ENCODE data around the gene KHDC4.

KHDC4 gene

GRCh38 chr1:155969377-155969791 lies 35.2 kb upstream of the KHDC4 start:
- DNase-seq (ENCODE audit: low read depth) = no peak

GRCh38 chr1:155968670-155969069 lies 34.5 kb upstream of the KHDC4 start:
- no peak for DNase-seq (ENCODE audit: low read depth)

DNA sequence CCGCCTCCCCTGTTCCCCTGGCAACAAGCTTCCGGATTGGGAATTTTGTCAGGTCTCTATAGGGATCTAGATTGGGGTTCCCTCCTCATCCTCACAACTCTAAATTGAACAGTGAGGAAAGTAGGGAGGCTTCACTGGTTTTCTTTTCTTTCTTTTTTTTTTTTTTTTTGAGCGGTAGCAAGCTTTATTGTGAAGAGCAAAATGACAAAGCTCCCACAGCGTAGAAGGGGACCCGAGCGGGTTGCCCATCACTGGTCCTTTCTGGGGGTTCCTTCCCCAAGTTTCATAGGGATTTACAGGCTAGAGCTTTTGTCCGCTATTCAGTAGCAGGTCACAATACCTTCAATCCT lies 33.8 kb upstream of the KHDC4 start:
- no peak for DNase-seq (ENCODE audit: low read depth)

DNA sequence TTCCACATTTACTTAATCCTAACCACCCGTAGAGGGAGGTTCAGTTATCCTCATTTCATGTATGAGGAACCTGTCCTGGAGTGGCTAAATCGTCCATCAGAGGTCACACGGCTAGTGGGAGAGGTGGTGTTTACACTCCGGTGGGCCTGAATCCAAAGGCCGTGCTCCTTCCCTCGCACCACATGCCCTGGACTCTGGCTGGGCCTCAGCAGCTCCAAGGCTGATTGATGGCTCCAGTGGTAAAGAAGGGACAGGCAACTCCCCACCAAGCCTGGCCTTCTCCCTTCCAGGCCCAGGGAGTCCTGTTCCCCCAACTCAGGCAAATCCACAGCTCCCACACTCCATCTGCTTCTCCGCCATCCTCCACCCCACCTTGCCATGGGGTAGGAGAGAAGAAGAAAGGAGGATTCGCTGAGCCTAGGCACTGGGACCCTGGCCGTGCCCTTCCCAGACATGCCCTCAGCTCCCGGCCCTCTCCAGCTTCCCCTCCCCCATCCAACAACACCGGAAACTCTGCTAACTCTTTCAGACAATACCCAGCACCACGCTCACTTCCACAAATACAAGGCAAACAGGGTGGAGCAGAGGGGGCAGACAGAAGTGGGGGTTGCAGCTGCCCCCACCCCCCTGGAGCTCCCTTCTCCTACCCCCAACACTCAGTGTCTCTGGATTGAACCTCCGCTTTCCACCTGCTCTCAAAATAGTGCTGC lies 33.3 kb upstream of the KHDC4 start:
- no peak for DNase-seq (ENCODE audit: low read depth)

- DNase-seq (ENCODE audit: low read depth) = no peak
Observed at GRCh38 chr1:155966750-155967149, 32.5 kb upstream of the KHDC4 start.

- DNase-seq (ENCODE audit: low read depth) = no peak
Observed at GRCh38 chr1:155966135-155966534, 31.9 kb upstream of the KHDC4 start.

DNA sequence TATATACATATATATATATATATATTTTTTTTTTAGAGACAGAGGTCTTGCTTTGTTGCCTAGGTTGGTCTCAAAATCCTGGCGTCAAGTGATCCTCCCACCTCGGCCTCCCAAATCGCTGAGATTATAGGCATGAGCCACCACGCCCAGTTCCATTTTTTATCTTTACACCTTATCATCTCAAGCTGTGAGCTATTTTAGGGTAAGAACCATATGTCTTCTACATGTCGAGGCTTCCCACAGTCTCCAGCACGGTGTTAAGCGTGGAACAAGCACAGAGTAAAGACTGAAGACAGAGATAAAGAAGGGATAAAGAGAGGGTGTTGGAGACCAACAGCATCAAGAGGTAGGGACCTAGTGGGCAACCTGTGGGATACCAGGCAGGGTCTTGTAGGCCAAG lies 30.0 kb upstream of the KHDC4 start:
- no peak for DNase-seq (ENCODE audit: low read depth)

- no peak for DNase-seq (ENCODE audit: low read depth)
Observed at GRCh38 chr1:155962599-155963211, 28.5 kb upstream of the KHDC4 start.

- no peak for DNase-seq (ENCODE audit: low read depth)
Observed at GRCh38 chr1:155961937-155962336, 27.7 kb upstream of the KHDC4 start.

DNA sequence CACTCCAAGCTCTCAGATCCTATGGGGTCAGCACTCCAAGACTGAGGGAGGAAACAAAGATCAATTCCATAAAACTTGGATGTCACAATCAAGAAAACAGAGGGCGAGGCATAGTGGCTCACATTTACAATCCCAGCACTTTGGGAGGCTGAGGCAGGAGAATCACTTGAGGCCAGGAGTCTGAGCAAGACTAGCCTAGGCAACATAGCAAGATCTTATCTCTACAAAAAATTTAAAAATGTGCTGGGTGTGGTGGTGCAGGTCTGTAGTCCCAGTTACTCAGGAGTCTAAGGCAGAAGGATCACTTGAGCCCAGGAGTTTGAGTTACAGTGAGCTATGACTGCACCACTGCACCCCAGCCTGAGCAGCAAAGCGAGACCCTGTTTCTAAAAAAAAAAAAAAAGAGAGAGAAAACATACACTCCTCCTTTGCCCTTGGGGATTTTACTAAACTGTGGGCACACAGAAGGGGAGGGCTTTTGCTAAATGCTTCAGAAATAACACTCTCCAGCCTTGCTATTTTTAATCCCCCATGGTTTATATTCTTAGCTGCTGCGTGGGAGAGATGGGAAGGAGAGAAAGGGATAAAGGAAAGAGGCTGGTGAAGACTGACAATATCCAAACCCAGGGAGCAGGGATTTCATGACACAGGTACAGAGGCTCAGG lies 26.0 kb upstream of the KHDC4 start:
- DNase-seq (ENCODE audit: low read depth) = no peak

GRCh38 chr1:155957411-155957915 lies 23.2 kb upstream of the KHDC4 start:
- no peak for DNase-seq (ENCODE audit: low read depth)

GRCh38 chr1:155954645-155955044 lies 20.4 kb upstream of the KHDC4 start:
- DNase-seq (ENCODE audit: low read depth) = no peak

- DNase-seq (ENCODE audit: low read depth) = no peak
Observed at GRCh38 chr1:155952505-155952890, 18.3 kb upstream of the KHDC4 start.

GRCh38 chr1:155951753-155952504 lies 17.7 kb upstream of the KHDC4 start:
- DNase-seq (ENCODE audit: low read depth) = no peak

DNA sequence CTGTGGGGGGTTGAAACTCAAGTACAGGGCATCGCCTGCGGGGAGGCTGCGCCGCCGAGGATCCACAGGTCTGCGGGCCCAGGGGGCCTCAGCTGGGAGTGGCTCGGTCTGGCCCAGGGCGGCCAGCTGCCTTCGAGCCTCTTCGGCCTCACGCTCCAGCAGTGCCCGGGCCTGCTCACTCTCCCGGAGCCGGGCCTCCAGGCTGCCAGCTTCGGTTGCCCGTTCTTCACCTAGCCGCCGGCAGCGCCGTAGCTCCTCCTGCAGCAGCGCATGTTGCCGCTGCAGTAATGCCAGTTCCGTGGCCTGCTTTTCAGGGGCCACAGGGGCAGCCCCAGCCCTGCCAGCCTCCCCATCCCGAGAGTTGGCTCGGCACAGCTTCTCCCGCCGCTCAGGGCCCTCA lies 16.6 kb upstream of the KHDC4 start:
- DNase-seq (ENCODE audit: low read depth) = no peak

DNA sequence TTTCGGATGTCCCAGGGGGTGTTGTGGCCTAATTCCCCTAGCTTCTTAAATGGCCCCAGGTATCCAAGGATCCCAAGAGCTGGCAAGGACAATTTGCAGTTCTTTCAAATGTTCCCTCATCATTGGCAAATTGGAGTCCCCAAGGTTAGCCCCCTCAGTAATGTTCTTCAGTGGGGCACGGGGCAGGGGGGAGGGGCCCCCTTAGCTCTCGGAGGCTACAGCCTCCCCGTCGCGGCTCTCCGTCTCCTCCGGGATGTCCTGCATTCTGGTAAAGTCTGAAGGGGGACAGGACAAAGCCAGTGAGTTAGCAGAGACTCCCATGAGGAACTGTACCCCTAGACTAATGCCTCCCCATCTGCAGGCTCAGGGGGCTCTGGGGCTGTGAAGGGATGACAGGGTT lies 13.5 kb upstream of the KHDC4 start:
- DNase-seq (ENCODE audit: low read depth) = no peak

DNA sequence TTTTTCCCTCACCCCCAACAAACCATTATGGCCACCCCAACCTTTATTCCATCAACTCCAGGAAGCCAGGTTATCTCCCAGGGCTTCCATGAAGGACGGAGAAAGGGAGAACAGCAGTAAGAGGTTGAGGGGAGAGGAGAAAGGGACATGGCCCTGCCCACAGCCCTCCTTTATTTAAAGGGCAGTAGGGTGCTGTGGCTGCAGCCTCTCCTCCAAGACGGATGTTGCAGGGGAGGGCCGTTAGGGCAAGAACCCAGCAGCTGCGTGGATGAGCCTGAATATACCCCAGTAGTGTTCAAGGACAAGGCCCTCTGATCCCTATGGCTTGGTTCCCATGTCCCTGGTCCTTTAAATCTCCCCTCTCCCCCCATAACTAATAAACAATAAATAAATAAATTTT lies 13.1 kb upstream of the KHDC4 start:
- DNase-seq (ENCODE audit: low read depth) = no peak

DNA sequence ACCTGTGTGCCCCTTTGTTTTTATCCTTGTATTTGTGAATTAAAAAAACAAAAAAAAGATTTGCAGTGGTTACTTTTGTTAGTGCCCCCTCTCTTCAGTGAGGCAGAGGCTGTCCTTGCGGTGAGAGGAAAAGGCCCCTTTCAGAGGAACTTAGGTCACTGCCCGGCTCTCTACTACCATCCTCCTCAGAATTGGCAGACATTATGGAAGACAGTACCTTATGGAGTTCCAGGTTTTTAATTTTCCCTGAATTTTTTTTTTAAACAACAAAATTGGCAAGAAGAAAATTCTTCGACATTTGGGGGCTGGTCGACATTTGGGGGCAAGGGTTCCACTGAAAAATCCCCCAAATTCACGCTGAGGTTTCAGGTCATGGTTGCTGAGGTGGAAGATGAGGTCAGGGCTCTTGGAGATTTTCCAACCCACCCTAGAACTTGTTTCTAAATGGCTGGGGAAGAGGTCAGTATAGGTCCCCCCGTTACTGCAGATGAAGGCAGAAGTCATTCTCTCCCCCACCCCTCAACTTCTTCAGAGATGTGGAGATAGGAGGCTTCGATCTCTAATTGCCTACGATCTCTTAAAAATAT lies 12.5 kb upstream of the KHDC4 start:
- DNase-seq (ENCODE audit: low read depth) = no peak

DNA sequence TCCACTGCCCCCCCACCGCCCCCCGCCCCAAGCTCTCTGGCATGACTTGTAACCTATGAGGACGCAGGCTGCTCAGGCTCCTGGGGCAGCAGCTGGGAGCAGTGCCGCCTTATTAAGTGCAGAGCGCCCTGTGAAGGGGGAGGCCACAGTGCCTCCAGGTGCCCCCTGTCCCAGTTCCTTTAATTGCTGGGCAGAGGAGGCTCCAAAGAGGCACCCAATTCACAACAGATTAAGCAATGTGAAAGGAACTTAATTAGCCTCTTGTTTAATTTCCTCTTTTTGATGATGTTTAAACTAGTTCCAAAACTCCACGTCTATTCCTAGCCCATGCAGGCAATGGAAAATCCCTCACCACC lies 10.2 kb upstream of the KHDC4 start:
- no peak for DNase-seq (ENCODE audit: low read depth)

- DNase-seq (ENCODE audit: low read depth) = no peak
Observed at GRCh38 chr1:155942578-155943141, 8.4 kb upstream of the KHDC4 start.

DNA sequence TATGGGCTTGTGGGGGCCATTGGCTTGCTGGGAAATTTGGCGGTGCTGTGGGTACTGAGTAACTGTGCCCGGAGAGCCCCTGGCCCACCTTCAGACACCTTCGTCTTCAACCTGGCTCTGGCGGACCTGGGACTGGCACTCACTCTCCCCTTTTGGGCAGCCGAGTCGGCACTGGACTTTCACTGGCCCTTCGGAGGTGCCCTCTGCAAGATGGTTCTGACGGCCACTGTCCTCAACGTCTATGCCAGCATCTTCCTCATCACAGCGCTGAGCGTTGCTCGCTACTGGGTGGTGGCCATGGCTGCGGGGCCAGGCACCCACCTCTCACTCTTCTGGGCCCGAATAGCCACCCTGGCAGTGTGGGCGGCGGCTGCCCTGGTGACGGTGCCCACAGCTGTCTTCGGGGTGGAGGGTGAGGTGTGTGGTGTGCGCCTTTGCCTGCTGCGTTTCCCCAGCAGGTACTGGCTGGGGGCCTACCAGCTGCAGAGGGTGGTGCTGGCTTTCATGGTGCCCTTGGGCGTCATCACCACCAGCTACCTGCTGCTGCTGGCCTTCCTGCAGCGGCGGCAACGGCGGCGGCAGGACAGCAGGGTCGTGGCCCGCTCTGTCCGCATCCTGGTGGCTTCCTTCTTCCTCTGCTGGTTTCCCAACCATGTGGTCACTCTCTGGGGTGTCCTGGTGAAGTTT lies 7.8 kb upstream of the KHDC4 start:
- no peak for DNase-seq (ENCODE audit: low read depth)

All from stimulated activated CD8-positive, alpha-beta memory T cell treated with anti-CD3 and anti-CD28 coated beads, Interleukin-12 subunit alpha, Interleukin-12 subunit beta, amount 100 ng/mL, for 1 hour (primary cell).